ENCODE data around the gene DNALI1.
"Not testable (repeated sequence)": the region's sequence is repeated elsewhere in the genome, so short reads cannot be mapped to it uniquely, and the experiment has no call there.

DNALI1 gene

GRCh38 chr1:37584544-37584943 lies 27.8 kb downstream of the DNALI1 start:
- not testable (repeated sequence) for ATAC-seq

DNA sequence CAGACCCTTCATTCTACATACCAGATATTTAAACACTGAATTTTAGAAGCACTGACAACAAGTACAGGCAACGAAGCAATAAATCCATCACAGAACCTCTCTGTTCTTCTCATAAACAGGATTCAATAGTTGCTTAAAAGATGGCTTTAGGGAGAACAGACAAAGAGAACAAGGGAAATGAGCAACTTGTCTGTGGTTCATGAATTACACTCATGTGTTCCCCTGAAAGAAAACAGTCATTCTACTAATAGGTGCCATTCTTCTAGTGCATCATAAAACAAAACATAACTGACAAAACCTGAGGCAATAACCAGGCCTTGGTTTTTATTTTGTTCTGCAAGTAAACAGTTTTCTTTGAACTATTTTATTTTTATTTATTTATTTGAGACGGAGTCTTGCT lies 32.2 kb downstream of the DNALI1 start:
- TF ChIP-seq ESRRG (CRISPR knock-in tag; IDR thresholded peaks at IDR 0.05), result no peak
- no peak for TF ChIP-seq ZNF70 (CRISPR knock-in tag; IDR thresholded peaks at IDR 0.05)
- TF ChIP-seq SNAI2 (CRISPR knock-in tag; IDR thresholded peaks at IDR 0.05), result no peak
- TF ChIP-seq ARNTL (CRISPR knock-in tag; IDR thresholded peaks at IDR 0.05; ENCODE audit: borderline replicate concordance, low read depth), result no peak
- TF ChIP-seq TSHZ2 (CRISPR knock-in tag; IDR thresholded peaks at IDR 0.05), result no peak
- no peak for TF ChIP-seq OSR1 (CRISPR knock-in tag; IDR thresholded peaks at IDR 0.05)
- no peak for TF ChIP-seq RARB (CRISPR knock-in tag; IDR thresholded peaks at IDR 0.05)
- TF ChIP-seq ZFP3 (CRISPR knock-in tag; IDR thresholded peaks at IDR 0.05), result no peak
- no peak for TF ChIP-seq BACH2 (CRISPR knock-in tag; IDR thresholded peaks at IDR 0.05; ENCODE audit: borderline replicate concordance)
- TF ChIP-seq, protein P1, sequence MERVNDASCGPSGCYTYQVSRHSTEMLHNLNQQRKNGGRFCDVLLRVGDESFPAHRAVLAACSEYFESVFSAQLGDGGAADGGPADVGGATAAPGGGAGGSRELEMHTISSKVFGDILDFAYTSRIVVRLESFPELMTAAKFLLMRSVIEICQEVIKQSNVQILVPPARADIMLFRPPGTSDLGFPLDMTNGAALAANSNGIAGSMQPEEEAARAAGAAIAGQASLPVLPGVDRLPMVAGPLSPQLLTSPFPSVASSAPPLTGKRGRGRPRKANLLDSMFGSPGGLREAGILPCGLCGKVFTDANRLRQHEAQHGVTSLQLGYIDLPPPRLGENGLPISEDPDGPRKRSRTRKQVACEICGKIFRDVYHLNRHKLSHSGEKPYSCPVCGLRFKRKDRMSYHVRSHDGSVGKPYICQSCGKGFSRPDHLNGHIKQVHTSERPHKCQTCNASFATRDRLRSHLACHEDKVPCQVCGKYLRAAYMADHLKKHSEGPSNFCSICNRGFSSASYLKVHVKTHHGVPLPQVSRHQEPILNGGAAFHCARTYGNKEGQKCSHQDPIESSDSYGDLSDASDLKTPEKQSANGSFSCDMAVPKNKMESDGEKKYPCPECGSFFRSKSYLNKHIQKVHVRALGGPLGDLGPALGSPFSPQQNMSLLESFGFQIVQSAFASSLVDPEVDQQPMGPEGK (CRISPR knock-in tag; IDR thresholded peaks at IDR 0.05; ENCODE audit: borderline replicate concordance), result no peak
- TF ChIP-seq, protein P2, sequence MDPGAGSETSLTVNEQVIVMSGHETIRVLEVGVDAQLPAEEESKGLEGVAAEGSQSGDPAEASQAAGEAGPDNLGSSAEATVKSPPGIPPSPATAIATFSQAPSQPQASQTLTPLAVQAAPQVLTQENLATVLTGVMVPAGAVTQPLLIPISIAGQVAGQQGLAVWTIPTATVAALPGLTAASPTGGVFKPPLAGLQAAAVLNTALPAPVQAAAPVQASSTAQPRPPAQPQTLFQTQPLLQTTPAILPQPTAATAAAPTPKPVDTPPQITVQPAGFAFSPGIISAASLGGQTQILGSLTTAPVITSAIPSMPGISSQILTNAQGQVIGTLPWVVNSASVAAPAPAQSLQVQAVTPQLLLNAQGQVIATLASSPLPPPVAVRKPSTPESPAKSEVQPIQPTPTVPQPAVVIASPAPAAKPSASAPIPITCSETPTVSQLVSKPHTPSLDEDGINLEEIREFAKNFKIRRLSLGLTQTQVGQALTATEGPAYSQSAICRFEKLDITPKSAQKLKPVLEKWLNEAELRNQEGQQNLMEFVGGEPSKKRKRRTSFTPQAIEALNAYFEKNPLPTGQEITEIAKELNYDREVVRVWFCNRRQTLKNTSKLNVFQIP (CRISPR knock-in tag; IDR thresholded peaks at IDR 0.05; ENCODE audit: borderline replicate concordance, low read depth), result no peak
- no peak for TF ChIP-seq ZFP30 (CRISPR knock-in tag; IDR thresholded peaks at IDR 0.05)
- no peak for TF ChIP-seq TOX (CRISPR knock-in tag; IDR thresholded peaks at IDR 0.05; ENCODE audit: borderline replicate concordance)
- no peak for TF ChIP-seq PPARA (CRISPR knock-in tag; IDR thresholded peaks at IDR 0.05; ENCODE audit: borderline replicate concordance)
- no peak for TF ChIP-seq TCF4 (CRISPR knock-in tag; IDR thresholded peaks at IDR 0.05; ENCODE audit: borderline replicate concordance)
- no peak for TF ChIP-seq ZC3H10 (CRISPR knock-in tag; IDR thresholded peaks at IDR 0.05)
- TF ChIP-seq GLIS3 (CRISPR knock-in tag; IDR thresholded peaks at IDR 0.05), result no peak
- TF ChIP-seq ZNF8 (CRISPR knock-in tag; IDR thresholded peaks at IDR 0.05), result no peak
- no peak for TF ChIP-seq ZNF565 (CRISPR knock-in tag; conservative IDR thresholded peaks at IDR 0.05; ENCODE audit: low read depth)
- no peak for ATAC-seq

- TF ChIP-seq TSHZ2 (CRISPR knock-in tag; IDR thresholded peaks at IDR 0.05), result no peak
- TF ChIP-seq BACH2 (CRISPR knock-in tag; IDR thresholded peaks at IDR 0.05; ENCODE audit: borderline replicate concordance), result no peak
- no peak for TF ChIP-seq CSRNP3 (CRISPR knock-in tag; IDR thresholded peaks at IDR 0.05)
- TF ChIP-seq ESRRG (CRISPR knock-in tag; IDR thresholded peaks at IDR 0.05), result no peak
- TF ChIP-seq ZC3H10 (CRISPR knock-in tag; IDR thresholded peaks at IDR 0.05), result no peak
- ATAC-seq, result no peak
These were observed 37.0 kb downstream of the DNALI1 start for GRCh38 chr1:37593726-37594125.

All from SK-N-SH treated with all-trans-retinoic acid at 6 μM for 48 hours (cell line).